ENCODE measurements around the gene GHR. TPM values are rescaled to one million over a fixed set of nuclear protein-coding genes. Genes with fewer than 3 reads are reported as not detected.

The GHR gene
- total and polyA plus RNA-seq, 10 of the 15 experiments (the other 5 are each of a cell fraction or from before 2014, with no cell fraction given), result 0.23 to 10.2 (median 0.48) TPM

GRCh38 chr5:42581845-42582244 is 158.6 kb downstream of the GHR start:
- SMC1A ChIA-PET (ENCODE audit: uncharacterized antibody, unreplicated experiment), result interaction anchor here (0.9 to 3.9 kb wide), 5 partner anchors 9 to 159 kb away, joined by 3 to 32 read pairs (median 8); partner anchors contain the start of gene GHR
- Histone ChIP-seq H3K36me3 (ENCODE audit: control insufficient read depth in 2 of 2, insufficient read depth in 2 of 2, low read length in 1 of 2) (no peaks in the 10 kb centered on the region), H3K79me2 (ENCODE audit: control insufficient read depth, insufficient read depth, low read length) (no peaks in the 10 kb centered on the region), H3K27me3 (replicated peaks in 1 of 2; ENCODE audit: control insufficient read depth in 2 of 2, insufficient read depth in 2 of 2, low read length in 1 of 2) (no peaks in the 10 kb centered on the region; a peak in 1 of 4 replicates), H3K9ac (ENCODE audit: control insufficient read depth, insufficient read depth, low read length) (no peak overlapping the region), H3K4me3 (no peak overlapping the region), H3K27ac (ENCODE audit: control insufficient read depth, insufficient read depth) (no peak overlapping the region), H4K20me1 (ENCODE audit: control insufficient read depth, insufficient read depth) (no peaks in the 10 kb centered on the region), H2AFZ (ENCODE audit: control insufficient read depth, low read depth, low read length) (no peak overlapping the region), H3K4me2 (ENCODE audit: control insufficient read depth, insufficient read depth) (no peak overlapping the region), H3K9me3 (replicated peaks; ENCODE audit: control insufficient read depth, insufficient read depth, low read length) (no peaks in the 10 kb centered on the region), H3K4me1 (ENCODE audit: control insufficient read depth, insufficient read depth, low read length) (no peaks in the 10 kb centered on the region)
- in situ Hi-C loops (cut with MboI), result loop anchor here (10.0 kb wide), 1 partner anchor 727 kb away; no protein-coding TSS in a partner anchor
- FAIRE-seq, result no peak
- no peak for ATAC-seq
- RAD21 ChIA-PET (ENCODE audit: unreplicated experiment), result interaction anchor here (0.9 to 2.8 kb wide), 7 partner anchors 9 to 725 kb away, joined by 3 to 23 read pairs (median 7); partner anchors contain the start of gene GHR
- CTCF ChIA-PET, result interaction anchor here (1.3 to 4.3 kb wide), 10 partner anchors 10 to 308 kb away, joined by 3 to 31 read pairs (median 7); partner anchors contain the start of gene GHR
- POLR2A ChIA-PET, result interaction anchor here (1.0 kb wide), 1 partner anchor 9 kb away, joined by 4 read pairs; no protein-coding TSS in a partner anchor
- no TSS peak for BruUV-seq (replicated peaks)
- TF ChIP-seq STAT1 (conservative IDR thresholded peaks at IDR 0.05) (no peak), TCF7 (IDR thresholded peaks at IDR 0.05; ENCODE audit: borderline replicate concordance) (no peak), TCF3 (IDR thresholded peaks at IDR 0.05; ENCODE audit: borderline replicate concordance, insufficient read depth, low read depth, low read length) (no peak), BCL11A (IDR thresholded peaks at IDR 0.05; ENCODE audit: low read depth, low read length) (no peak), FOXK2 (IDR thresholded peaks at IDR 0.05) (no peak), NFIC (IDR thresholded peaks at IDR 0.05; ENCODE audit: low read depth, low read length) (no peak), ATF7 (IDR thresholded peaks at IDR 0.05; ENCODE audit: low read depth) (no peak), POLR2AphosphoS5 (IDR thresholded peaks at IDR 0.05; ENCODE audit: low read length) (no peak), RAD51 (IDR thresholded peaks at IDR 0.05) (no peak), KLF5 (IDR thresholded peaks at IDR 0.05; ENCODE audit: partially characterized antibody) (no peak), CHD2 (IDR thresholded peaks at IDR 0.05; ENCODE audit: borderline replicate concordance, low read depth, low read length) (no peak), EP300 (IDR thresholded peaks at IDR 0.05; ENCODE audit: borderline replicate concordance in 1 of 2, control insufficient read depth in 1 of 2, low read depth in 2 of 2, low read length in 2 of 2) (no peak), SMAD5 (IDR thresholded peaks at IDR 0.05; ENCODE audit: low read depth) (no peak), SPI1 (IDR thresholded peaks at IDR 0.05; ENCODE audit: borderline replicate concordance, insufficient read depth, low read depth, low read length) (no peak), RBBP5 (conservative IDR thresholded peaks at IDR 0.05) (no peak), SMAD1 (IDR thresholded peaks at IDR 0.05; ENCODE audit: low read depth, partially characterized antibody) (no peak), CHD1 (IDR thresholded peaks at IDR 0.05; ENCODE audit: low read depth, low read length) (no peak), USF2 (IDR thresholded peaks at IDR 0.05; ENCODE audit: borderline replicate concordance, low read depth, low read length) (no peak), CHD4 (IDR thresholded peaks at IDR 0.05) (no peak)
- DNase-seq (ENCODE audit: low read depth, low spot score), result no peak
- WGBS (ENCODE audit: insufficient coverage, insufficient replicate concordance, low lambda C conversion rate, missing lambda C conversion rate), result 21% methylated on average over 7 of the region's 7 CpGs
- intact Hi-C loops (cut with micrococcal nuclease; ENCODE audit: unreplicated experiment), result loop anchor here (10.0 kb wide), 1 partner anchor 577 kb away; no protein-coding TSS in a partner anchor

All from GM12878 (cell line).